ENCODE measurements around the gene IL11RA. TPM values are rescaled to one million over a fixed set of nuclear protein-coding genes. Genes with fewer than 3 reads are reported as not detected.

IL11RA gene
- total RNA-seq, 2 experiments from 2014 or later: 117 TPM

DNA sequence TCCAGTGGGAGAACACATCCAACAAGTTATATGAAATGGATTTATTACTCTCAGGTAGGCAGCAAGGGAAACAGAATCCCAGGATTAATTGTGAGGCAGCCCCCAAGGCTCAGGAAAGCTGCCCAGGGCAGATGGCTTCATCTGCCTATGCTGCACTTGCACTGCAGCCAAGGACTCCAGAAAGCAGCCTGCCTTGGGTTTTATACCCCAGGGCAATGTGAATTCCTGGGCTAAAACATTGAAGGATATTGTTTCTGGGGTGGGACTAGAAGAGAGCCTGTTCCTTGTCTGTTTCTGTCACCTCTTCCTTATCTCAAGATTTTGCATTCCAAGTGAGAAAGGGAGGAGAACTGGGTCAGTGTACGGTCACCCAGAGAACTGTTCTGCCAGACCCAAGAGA, 19.3 kb downstream of the IL11RA start:
- no peak for ATAC-seq (ENCODE audit: poor library complexity)
- intact Hi-C loops (cut with DNase I, micrococcal nuclease): no loop called here
- H3K9me3 Mint-ChIP-seq: peaks cover 5% of the 10 kb centered on the region
- H3K36me3 Mint-ChIP-seq (ENCODE audit: low read depth): peaks cover 28% of the 10 kb centered on the region
- Histone ChIP-seq H3K27ac (ENCODE audit: low read depth in 1 of 2, low read length in 2 of 2) (no peak overlapping the region), H3K9me3 (ENCODE audit: control insufficient read depth in 1 of 2, insufficient read depth in 1 of 2, low read length in 2 of 2) (peaks cover 9 to 10% of the 10 kb centered on the region in 2 experiments), H3K36me3 (ENCODE audit: insufficient read depth, low read length) (no peaks in the 10 kb centered on the region), H3K4me1 (ENCODE audit: insufficient read depth, low read length) (peaks cover 2% of the 10 kb centered on the region), H3K27me3 (ENCODE audit: control insufficient read depth in 1 of 2, insufficient read depth in 2 of 2, low read length in 2 of 2) (no peaks in the 10 kb centered on the region), H3K4me3 (ENCODE audit: low read length) (no peak overlapping the region)
- POLR2A ChIA-PET: no interaction called here
- peaks cover 6% of the 10 kb centered on the region for H3K4me1 Mint-ChIP-seq (ENCODE audit: low read depth)
- TF ChIP-seq, protein P1, sequence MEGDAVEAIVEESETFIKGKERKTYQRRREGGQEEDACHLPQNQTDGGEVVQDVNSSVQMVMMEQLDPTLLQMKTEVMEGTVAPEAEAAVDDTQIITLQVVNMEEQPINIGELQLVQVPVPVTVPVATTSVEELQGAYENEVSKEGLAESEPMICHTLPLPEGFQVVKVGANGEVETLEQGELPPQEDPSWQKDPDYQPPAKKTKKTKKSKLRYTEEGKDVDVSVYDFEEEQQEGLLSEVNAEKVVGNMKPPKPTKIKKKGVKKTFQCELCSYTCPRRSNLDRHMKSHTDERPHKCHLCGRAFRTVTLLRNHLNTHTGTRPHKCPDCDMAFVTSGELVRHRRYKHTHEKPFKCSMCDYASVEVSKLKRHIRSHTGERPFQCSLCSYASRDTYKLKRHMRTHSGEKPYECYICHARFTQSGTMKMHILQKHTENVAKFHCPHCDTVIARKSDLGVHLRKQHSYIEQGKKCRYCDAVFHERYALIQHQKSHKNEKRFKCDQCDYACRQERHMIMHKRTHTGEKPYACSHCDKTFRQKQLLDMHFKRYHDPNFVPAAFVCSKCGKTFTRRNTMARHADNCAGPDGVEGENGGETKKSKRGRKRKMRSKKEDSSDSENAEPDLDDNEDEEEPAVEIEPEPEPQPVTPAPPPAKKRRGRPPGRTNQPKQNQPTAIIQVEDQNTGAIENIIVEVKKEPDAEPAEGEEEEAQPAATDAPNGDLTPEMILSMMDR (IDR thresholded peaks at IDR 0.05): no peak
- no peak overlapping the region for H3K27ac Mint-ChIP-seq
- CTCF ChIA-PET: no interaction called here
- DNase-seq: no peak
- no peaks in the 10 kb centered on the region for H3K27me3 Mint-ChIP-seq
- H3K4me3 Mint-ChIP-seq: no peak overlapping the region

DNA sequence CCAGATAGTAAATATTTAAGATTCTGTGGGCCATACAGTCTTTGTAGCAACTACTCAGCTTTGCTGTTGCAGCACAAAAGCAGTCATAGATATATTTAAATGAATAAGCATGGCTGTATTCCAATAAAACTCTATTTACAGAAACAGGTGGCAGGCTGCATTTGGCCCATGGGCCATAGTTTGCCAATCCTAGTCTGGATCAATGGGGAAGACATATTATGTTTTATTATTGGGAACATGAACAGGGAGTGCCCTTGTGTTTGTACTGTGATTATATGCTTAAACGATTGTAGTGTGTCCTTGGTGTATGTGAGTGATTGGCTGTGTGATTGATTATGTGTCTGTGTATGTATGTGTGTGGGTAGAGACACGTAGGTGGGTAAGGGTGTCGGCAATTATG, 22.5 kb downstream of the IL11RA start:
- Histone ChIP-seq H3K4me3 (ENCODE audit: low read length) (no peak overlapping the region), H3K4me1 (ENCODE audit: insufficient read depth, low read length) (no peaks in the 10 kb centered on the region), H3K27ac (ENCODE audit: low read depth in 1 of 2, low read length in 2 of 2) (no peak overlapping the region), H3K36me3 (ENCODE audit: insufficient read depth, low read length) (no peaks in the 10 kb centered on the region), H3K27me3 (ENCODE audit: control insufficient read depth in 1 of 2, insufficient read depth in 2 of 2, low read length in 2 of 2) (no peaks in the 10 kb centered on the region), H3K9me3 (ENCODE audit: control insufficient read depth in 1 of 2, insufficient read depth in 1 of 2, low read length in 2 of 2) (peaks cover 9% of the 10 kb centered on the region in 2 experiments)
- Mint-ChIP-seq H3K27ac (no peak overlapping the region), H3K4me1 (ENCODE audit: low read depth) (no peaks in the 10 kb centered on the region), H3K27me3 (no peaks in the 10 kb centered on the region), H3K9me3 (no peaks in the 10 kb centered on the region), H3K4me3 (no peak overlapping the region), H3K36me3 (ENCODE audit: low read depth) (peaks cover 8% of the 10 kb centered on the region)
- ChIA-PET POLR2A (no interaction called here), CTCF (no interaction called here)
- ATAC-seq (ENCODE audit: poor library complexity) (no peak), DNase-seq (no peak)
- TF ChIP-seq, protein P1 (IDR thresholded peaks at IDR 0.05): no peak
- intact Hi-C loops (cut with DNase I, micrococcal nuclease): loop anchor here in 1 of 2 experiments (2.0 kb wide), 1 partner anchor 26 kb away; no protein-coding TSS in a partner anchor

DNA sequence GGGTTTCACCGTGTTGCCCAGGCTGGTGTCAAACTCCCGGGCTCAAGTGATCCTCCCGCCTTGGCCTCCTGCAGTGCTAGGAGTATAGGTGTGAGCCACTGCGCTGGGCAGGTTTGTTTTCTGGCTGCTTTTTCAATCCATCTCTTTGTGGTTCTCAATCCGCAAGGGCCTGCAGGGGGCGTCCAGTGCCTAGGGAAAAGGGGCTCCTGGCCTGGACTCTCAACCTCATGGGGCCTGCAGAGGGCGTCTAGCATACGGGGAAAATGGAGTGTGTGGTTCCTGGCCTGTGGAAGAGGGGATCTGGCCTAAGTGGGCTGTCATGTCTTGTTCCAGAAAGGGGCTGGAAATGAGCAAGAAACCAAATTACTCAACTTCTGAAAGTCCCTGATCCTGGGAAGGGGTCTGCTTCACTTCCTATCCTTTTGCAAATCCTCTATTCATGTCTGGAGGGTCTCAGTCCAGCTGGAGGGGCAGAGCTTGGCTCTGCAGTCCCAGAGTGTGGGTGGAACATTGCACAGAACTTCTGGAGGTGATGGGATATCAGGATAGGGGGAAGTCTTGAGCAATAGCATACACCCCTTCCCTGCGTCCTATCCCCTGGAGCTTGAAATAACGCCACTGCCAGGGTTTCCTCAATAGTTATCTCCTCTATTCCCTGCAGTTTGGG, 23.2 kb downstream of the IL11RA start:
- intact Hi-C loops (cut with DNase I, micrococcal nuclease): loop anchor here in 1 of 2 experiments (2.0 kb wide), 1 partner anchor 26 kb away; no protein-coding TSS in a partner anchor
- Histone ChIP-seq H3K9me3 (ENCODE audit: control insufficient read depth in 1 of 2, insufficient read depth in 1 of 2, low read length in 2 of 2) (peaks cover 2 to 5% of the 10 kb centered on the region in 2 experiments), H3K4me3 (ENCODE audit: low read length) (no peak overlapping the region), H3K36me3 (ENCODE audit: insufficient read depth, low read length) (no peaks in the 10 kb centered on the region), H3K27me3 (ENCODE audit: control insufficient read depth in 1 of 2, insufficient read depth in 2 of 2, low read length in 2 of 2) (no peaks in the 10 kb centered on the region), H3K27ac (ENCODE audit: low read depth in 1 of 2, low read length in 2 of 2) (no peak overlapping the region), H3K4me1 (ENCODE audit: insufficient read depth, low read length) (no peaks in the 10 kb centered on the region)
- H3K4me1 Mint-ChIP-seq (ENCODE audit: low read depth): no peaks in the 10 kb centered on the region
- TF ChIP-seq, protein P1 (IDR thresholded peaks at IDR 0.05): peak; percentile 53
- no peak overlapping the region for H3K27ac Mint-ChIP-seq
- no peaks in the 10 kb centered on the region for H3K9me3 Mint-ChIP-seq
- H3K4me3 Mint-ChIP-seq: no peak overlapping the region
- ATAC-seq (ENCODE audit: poor library complexity) (peak; percentile 62), DNase-seq (peak in 12 of 14 experiments; percentile 14 to 75 (median 52))
- ChIA-PET CTCF (interaction anchor here (0.9 to 1.1 kb wide), 2 partner anchors 31 to 55 kb away, joined by 3 to 4 read pairs; partner anchors contain the start of gene DCTN3), POLR2A (no interaction called here)
- H3K27me3 Mint-ChIP-seq: no peaks in the 10 kb centered on the region
- peaks cover 4% of the 10 kb centered on the region for H3K36me3 Mint-ChIP-seq (ENCODE audit: low read depth)

Measured in CD4-positive, alpha-beta T cell (primary cell).